HG02763 (cell line): ENCODE results near the gene C6orf132.

Experiments used
- ATAC-seq: cut with Tn5 transposase; IDR thresholded peaks from one replicate; pipeline ENCODE4 v1.9.1; 2021; ENCODE audit warnings: mild to moderate bottlenecking, moderate library complexity; ENCODE audit not compliant: unreplicated experiment

C6orf132 gene

DNA sequence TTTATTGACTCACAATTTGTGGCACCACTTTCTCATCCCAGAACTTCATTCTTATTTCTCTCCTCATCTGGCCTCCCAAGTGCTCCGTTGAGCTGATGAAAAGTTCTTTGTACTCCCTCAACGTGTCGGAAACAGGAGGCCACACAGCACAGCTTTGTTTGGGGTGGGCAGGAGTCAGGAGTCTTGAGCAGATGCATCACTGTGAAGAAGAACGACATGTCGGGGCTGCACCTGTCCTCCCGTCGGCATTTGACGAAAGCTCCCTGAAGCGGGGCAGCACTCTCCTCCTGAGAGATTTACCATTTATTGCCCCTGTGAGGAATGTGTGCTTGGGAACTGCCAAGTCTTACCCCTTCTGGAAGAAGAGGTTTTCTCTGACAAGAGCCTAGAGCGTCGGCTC, 64.0 kb downstream of the C6orf132 start:
- no peak for ATAC-seq

DNA sequence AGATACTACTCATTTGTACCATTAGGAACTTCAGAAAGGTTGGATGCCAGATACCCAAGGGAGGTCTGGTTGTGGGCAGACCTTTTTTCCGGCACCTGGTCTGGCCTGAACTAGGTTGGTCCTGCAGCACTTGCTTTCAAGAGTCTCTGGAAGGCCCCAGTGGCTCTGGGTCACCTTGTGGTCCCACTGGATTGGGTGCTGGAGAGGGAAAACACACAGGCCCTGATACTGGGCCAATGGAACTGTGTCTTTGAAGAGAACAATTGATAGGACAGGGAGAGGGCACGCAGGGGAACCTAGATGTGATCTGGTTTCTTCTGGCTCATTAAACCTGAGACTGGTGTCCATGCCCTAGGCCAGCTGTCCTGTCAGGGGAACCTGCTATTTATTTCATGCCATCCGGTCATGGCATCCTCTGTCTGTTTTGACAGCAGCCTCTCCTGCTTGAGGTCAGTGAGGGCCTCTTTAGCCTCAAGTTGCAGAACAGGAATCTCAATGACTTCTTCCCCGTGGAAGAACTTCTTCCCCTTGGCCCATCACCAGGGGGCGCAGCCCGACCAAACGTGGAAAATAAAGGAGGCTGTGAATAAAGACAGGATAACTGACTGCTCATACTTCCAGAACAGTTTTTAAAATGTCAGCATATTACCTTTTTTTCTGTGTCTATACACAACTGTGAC, 67.1 kb downstream of the C6orf132 start:
- no peak for ATAC-seq

DNA sequence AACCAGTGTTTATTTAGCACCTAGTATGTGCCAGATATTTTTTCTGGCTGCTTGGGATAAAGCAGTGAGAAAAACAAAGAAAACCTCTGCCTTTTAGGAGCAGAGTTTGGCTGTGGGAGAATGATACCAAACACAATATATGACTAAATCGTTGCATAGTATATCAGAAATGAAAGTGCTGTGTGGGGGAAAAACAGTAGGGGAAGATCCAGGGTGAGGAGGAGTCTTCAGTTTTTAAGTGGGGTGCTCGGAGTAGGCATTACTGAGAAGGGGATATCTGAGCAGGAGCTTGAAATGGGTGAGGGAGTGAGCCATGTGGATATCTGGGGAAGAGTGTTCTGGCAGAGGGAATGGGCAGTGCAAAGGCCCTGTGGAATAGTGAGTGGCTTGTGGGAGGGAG, 69.1 kb downstream of the C6orf132 start:
- ATAC-seq: no peak

DNA sequence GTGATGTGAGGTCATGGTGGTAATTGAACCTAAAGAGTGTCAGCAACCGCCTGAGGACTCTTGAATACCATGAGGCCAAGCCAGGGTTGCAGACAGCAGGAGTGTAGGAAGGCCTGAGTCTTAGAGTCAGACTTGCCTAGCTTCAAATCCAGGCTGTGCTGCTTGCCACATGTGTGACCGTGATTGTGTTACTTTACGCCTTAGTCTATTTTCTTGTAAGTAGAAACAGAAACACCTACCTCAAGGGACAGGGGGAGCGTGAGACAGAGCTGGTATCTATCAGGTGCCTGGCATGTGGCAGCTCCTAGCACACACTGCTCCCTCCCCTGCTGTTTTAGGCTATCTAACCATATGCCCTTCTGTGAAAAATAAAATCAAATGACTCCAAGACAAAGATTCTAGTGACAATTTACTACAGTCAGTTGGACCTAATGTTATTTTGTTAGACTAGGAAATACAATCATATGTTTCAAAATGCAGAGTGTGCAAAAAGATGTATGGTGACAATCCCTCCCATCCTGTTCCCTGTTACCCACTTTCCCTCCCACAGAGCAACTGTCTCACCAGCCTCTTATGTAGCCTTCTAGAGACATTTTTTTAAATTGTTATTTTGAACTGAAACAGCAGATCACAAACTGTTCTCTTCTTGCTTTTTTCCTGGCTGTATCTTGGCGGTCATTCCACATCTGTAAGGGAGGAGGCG, 70.4 kb downstream of the C6orf132 start:
- no peak for ATAC-seq

DNA sequence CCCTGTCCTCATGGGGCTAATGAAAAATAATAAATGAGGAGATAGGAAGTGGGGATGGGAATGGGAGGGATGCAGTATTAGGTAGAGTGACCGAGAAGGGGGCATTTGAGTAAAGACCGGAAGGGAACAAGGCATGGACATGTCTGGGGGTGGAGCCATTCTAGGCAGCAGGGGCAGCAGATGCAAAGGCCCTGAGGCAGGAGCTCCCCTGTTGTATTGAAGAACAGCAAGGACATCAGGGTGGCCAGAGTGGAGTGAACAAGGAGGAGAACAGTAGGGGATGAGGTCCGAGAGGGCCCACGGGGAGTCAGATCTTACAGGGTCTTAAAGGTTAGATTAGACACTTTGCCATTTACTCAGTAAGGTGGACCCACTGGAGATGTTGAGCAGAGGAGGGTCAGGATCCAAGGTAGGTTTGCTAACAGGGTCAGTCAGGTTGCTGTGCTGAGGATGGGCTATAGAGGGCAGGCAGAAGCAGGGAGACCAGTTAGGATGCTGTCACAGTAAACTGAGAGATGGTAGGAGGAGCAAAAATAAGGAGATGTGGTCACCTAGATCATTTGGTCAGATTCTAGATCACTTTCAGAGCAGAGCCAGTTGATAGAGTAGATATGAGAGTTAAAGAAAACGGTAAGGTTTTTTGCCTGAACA, 73.4 kb downstream of the C6orf132 start:
- ATAC-seq: no peak

DNA sequence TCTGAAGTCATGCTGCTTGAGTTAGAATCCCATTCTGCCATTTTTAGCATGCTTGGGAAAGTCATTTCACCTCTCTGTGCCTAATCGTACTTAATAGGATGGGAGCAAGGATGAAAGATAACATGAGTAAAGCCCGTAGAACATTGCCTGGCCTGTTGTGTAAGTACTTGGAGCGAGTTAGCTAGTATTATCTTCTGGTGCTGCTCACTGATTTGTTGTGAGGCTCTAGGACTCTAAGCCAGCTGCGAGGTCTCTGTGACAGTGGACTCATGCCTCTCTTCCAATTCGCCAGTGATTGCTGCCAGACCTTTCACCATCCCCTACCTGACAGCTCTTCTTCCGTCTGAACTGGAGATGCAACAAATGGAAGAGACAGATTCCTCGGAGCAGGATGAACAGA, 74.2 kb downstream of the C6orf132 start:
- no peak for ATAC-seq

DNA sequence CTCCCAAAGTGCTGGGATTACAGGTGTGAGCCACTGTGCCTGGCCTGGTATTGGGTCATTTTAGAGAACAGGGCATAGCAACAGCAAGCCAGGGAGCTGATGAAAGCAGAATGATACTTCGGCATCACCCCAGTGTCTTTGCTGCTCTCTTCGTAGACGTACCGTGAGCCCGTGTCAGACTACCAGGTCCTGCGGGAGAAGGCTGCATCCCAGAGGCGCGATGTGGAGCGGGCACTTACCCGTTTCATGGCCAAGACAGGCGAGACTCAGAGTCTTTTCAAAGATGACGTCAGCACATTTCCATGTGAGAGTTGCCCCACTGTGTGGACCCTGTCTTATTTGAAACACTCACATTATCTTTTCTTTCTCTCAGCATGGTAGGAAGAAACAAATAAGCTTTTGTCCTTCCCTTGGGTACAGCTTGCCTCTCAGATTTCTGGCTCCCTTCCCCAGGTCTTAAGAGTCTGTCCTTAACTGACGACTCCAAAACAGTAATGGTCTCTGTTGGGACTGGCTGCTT, 76.2 kb downstream of the C6orf132 start:
- no peak for ATAC-seq

DNA sequence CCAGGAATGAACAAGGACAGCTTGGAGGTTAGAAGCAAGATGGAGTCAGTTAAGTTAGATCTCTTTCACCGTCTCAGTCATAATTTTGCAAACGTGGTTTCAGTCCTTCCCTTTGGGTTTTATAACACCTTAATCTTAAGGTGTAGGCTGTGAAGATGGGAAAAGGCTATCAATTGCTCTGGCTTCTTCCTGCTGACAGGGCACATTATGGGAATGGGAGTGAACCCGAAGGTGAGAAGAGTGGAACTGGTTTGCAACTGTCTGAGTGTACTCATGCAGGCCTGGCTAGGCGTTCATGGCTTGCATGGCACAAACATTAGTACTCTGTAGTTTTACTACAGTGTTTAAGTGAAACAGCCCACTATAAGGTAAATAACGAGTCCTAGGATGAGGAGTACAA, 82.7 kb downstream of the C6orf132 start:
- no peak for ATAC-seq

DNA sequence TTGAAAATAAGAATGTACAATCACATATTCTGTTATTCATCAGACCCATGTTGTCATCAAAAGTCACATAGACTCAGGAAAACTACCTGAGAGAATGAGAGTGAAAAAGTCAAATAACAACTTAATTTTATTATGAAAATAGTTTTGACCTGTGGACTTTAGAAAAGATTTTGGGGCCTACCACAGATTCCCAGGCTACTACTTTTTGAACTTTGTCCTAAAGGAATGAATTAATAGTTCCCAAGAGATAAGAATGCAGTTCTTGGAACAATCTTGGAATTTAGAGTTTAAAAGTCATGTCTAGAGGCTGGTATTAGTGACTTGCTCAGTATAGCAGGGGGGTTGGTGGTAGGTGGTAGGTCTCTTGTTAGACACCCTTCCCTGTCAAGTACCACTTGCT, 88.8 kb downstream of the C6orf132 start:
- ATAC-seq: no peak

DNA sequence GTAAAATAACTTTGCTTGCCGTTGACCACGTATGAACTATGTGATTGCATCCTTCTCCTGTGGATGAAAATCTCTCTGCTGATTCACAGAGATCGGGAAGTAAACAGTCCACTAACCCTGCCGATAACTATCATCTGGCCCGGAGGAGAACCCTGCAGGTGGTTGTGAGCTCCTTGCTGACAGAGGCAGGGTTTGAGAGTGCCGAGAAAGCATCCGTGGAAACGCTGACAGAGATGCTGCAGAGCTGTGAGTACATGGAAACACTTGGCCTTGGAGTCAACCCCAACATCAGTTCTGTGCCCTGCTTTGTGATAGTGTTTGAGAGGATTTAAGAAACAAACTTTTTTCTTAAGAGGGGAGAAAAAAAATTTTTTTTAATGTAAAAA, 91.2 kb downstream of the C6orf132 start:
- ATAC-seq: no peak
